Measurements from ENCODE around the gene KIRREL1.

The KIRREL1 gene

GRCh38 chr1:158121604-158122254, 128.3 kb downstream of the KIRREL1 start:
- TF ChIP-seq, protein P1, sequence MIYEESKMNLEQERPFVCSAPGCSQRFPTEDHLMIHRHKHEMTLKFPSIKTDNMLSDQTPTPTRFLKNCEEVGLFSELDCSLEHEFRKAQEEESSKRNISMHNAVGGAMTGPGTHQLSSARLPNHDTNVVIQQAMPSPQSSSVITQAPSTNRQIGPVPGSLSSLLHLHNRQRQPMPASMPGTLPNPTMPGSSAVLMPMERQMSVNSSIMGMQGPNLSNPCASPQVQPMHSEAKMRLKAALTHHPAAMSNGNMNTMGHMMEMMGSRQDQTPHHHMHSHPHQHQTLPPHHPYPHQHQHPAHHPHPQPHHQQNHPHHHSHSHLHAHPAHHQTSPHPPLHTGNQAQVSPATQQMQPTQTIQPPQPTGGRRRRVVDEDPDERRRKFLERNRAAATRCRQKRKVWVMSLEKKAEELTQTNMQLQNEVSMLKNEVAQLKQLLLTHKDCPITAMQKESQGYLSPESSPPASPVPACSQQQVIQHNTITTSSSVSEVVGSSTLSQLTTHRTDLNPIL (CRISPR knock-in tag; IDR thresholded peaks at IDR 0.05; ENCODE audit: low read depth), result no peak
- TF ChIP-seq, protein P2, sequence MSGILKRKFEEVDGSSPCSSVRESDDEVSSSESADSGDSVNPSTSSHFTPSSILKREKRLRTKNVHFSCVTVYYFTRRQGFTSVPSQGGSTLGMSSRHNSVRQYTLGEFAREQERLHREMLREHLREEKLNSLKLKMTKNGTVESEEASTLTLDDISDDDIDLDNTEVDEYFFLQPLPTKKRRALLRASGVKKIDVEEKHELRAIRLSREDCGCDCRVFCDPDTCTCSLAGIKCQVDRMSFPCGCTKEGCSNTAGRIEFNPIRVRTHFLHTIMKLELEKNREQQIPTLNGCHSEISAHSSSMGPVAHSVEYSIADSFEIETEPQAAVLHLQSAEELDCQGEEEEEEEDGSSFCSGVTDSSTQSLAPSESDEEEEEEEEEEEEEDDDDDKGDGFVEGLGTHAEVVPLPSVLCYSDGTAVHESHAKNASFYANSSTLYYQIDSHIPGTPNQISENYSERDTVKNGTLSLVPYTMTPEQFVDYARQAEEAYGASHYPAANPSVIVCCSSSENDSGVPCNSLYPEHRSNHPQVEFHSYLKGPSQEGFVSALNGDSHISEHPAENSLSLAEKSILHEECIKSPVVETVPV (CRISPR knock-in tag; IDR thresholded peaks at IDR 0.05), result no peak
- TF ChIP-seq ZFP30 (CRISPR knock-in tag; IDR thresholded peaks at IDR 0.05), result no peak
- ATAC-seq, result peak; percentile 58

- ATAC-seq, result no peak
- TF ChIP-seq, protein P2 (CRISPR knock-in tag; IDR thresholded peaks at IDR 0.05), result no peak
- no peak for TF ChIP-seq ZNF565 (CRISPR knock-in tag; conservative IDR thresholded peaks at IDR 0.05; ENCODE audit: low read depth)
Measured at GRCh38 chr1:158122833-158123388, 129.5 kb downstream of the KIRREL1 start.

DNA sequence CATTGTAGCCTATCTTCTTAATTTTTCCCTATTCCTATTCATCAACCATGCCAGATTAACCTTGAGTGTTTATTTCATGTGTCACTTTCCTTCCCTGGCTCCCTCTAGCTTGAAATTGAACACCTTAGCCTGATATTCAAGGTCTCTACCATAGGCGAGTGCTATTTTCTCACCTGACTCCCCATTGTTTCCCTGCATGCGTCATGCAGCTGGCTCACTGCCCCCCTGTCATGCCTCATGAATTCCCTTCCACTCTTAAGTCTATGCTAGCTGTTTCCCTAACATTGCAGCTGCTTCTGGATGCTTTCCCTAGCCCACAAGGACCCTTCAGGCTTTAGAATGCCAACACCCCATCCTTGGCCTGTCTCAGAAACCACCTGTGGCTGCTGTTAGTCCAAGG, 130.6 kb downstream of the KIRREL1 start:
- TF ChIP-seq PATZ1 (CRISPR knock-in tag; IDR thresholded peaks at IDR 0.05; ENCODE audit: borderline replicate concordance), result no peak
- no peak for TF ChIP-seq PPARA (CRISPR knock-in tag; IDR thresholded peaks at IDR 0.05; ENCODE audit: borderline replicate concordance)
- TF ChIP-seq ZC3H10 (CRISPR knock-in tag; IDR thresholded peaks at IDR 0.05), result no peak
- TF ChIP-seq, protein P2 (CRISPR knock-in tag; IDR thresholded peaks at IDR 0.05), result no peak
- TF ChIP-seq, protein P1 (CRISPR knock-in tag; IDR thresholded peaks at IDR 0.05; ENCODE audit: low read depth), result no peak
- no peak for TF ChIP-seq SNAI2 (CRISPR knock-in tag; IDR thresholded peaks at IDR 0.05)
- TF ChIP-seq GLIS3 (CRISPR knock-in tag; IDR thresholded peaks at IDR 0.05), result no peak
- TF ChIP-seq BACH2 (CRISPR knock-in tag; IDR thresholded peaks at IDR 0.05; ENCODE audit: borderline replicate concordance), result no peak
- no peak for TF ChIP-seq ARNTL (CRISPR knock-in tag; IDR thresholded peaks at IDR 0.05; ENCODE audit: borderline replicate concordance, low read depth)
- no peak for TF ChIP-seq ZNF8 (CRISPR knock-in tag; IDR thresholded peaks at IDR 0.05)
- TF ChIP-seq ZNF565 (CRISPR knock-in tag; conservative IDR thresholded peaks at IDR 0.05; ENCODE audit: low read depth), result no peak
- TF ChIP-seq RARB (CRISPR knock-in tag; IDR thresholded peaks at IDR 0.05), result no peak
- TF ChIP-seq TCF4 (CRISPR knock-in tag; IDR thresholded peaks at IDR 0.05; ENCODE audit: borderline replicate concordance), result no peak
- TF ChIP-seq ZNF70 (CRISPR knock-in tag; IDR thresholded peaks at IDR 0.05), result no peak
- TF ChIP-seq CSDC2 (CRISPR knock-in tag; IDR thresholded peaks at IDR 0.05), result no peak
- TF ChIP-seq ESRRG (CRISPR knock-in tag; IDR thresholded peaks at IDR 0.05), result no peak
- ATAC-seq, result no peak

GRCh38 chr1:158124999-158125398, 131.6 kb downstream of the KIRREL1 start:
- peak; percentile 95 for ATAC-seq
- no peak for TF ChIP-seq SNAI2 (CRISPR knock-in tag; IDR thresholded peaks at IDR 0.05)
- TF ChIP-seq RARB (CRISPR knock-in tag; IDR thresholded peaks at IDR 0.05), result no peak
- no peak for TF ChIP-seq ESRRG (CRISPR knock-in tag; IDR thresholded peaks at IDR 0.05)
- TF ChIP-seq ZNF70 (CRISPR knock-in tag; IDR thresholded peaks at IDR 0.05), result no peak
- TF ChIP-seq, protein P3, sequence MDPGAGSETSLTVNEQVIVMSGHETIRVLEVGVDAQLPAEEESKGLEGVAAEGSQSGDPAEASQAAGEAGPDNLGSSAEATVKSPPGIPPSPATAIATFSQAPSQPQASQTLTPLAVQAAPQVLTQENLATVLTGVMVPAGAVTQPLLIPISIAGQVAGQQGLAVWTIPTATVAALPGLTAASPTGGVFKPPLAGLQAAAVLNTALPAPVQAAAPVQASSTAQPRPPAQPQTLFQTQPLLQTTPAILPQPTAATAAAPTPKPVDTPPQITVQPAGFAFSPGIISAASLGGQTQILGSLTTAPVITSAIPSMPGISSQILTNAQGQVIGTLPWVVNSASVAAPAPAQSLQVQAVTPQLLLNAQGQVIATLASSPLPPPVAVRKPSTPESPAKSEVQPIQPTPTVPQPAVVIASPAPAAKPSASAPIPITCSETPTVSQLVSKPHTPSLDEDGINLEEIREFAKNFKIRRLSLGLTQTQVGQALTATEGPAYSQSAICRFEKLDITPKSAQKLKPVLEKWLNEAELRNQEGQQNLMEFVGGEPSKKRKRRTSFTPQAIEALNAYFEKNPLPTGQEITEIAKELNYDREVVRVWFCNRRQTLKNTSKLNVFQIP (CRISPR knock-in tag; IDR thresholded peaks at IDR 0.05; ENCODE audit: borderline replicate concordance, low read depth), result no peak
- TF ChIP-seq ZNF565 (CRISPR knock-in tag; conservative IDR thresholded peaks at IDR 0.05; ENCODE audit: low read depth), result no peak
- no peak for TF ChIP-seq CSDC2 (CRISPR knock-in tag; IDR thresholded peaks at IDR 0.05)
